Stomach (tissue), 9 donors: Measurements from ENCODE around the gene FAM151B. TPM values are rescaled to one million over a fixed set of nuclear protein-coding genes. Genes with fewer than 3 reads are reported as not detected.

Experiments
- DNase-seq, 2 donors: peaks; one replicate each; pipeline versions ENCODE4 v3.0.0 to v3.0.0-alpha.2; 2013 to 2019
- H3K27ac ChIP-seq, 5 donors: fragments of 200-600 bp in 4 of 5; sonication (generic) in 4 of 5; one replicate each; pipeline ENCODE4 v1.5.1; 2013 to 2019; ENCODE audit warnings: mild to moderate bottlenecking in 1 of 5, moderate library complexity in 1 of 5
- H3K27me3 ChIP-seq, 3 donors: fragments of 200-600 bp; sonication (generic); one replicate each; pipeline ENCODE4 v1.5.1; 2017 to 2019; ENCODE audit warnings: mixed run types in 1 of 3
- H3K36me3 ChIP-seq, 4 donors: fragments of 200-600 bp; sonication (generic); 1 replicate in 3 of 4; 2 replicates in 1 of 4; pipeline ENCODE4 v1.5.1; 2016 to 2019
- H3K4me1 ChIP-seq, 4 donors: fragments of 200-600 bp; sonication (generic); one replicate each; pipeline ENCODE4 v1.5.1; 2016 to 2019
- H3K4me3 ChIP-seq, 4 donors: fragments of 200-600 bp; sonication (generic) in 3 of 4; one replicate each; pipeline ENCODE4 v1.5.1; 2016 to 2019; ENCODE audit warnings: mild to moderate bottlenecking in 1 of 4
- H3K9me3 ChIP-seq, 4 donors: fragments of 200-600 bp; sonication (generic); one replicate each; pipeline ENCODE4 v1.5.1; 2016 to 2019
- CTCF ChIP-seq, 7 experiments: fragments of 450-650 bp in 4 of 7; fragments of 200-600 bp in 3 of 7; sonication (generic) in 3 of 7; IDR thresholded peaks; one replicate each; pipeline ENCODE4 v1.5.1; 2016 to 2019; ENCODE audit warnings: antibody characterized with exemption in 7 of 7, control low read depth in 2 of 7, mild to moderate bottlenecking in 1 of 7
- EP300 ChIP-seq: sonication (generic); formaldehyde crosslinking; IDR thresholded peaks from one replicate; pipeline ENCODE4 v1.6.1; 2017; ENCODE audit warnings: antibody characterized with exemption
- POLR2A ChIP-seq, 4 donors: fragments of 450-650 bp; IDR thresholded peaks; one replicate each; pipeline ENCODE4 v1.6.1; 2016; ENCODE audit warnings: antibody characterized with exemption in 4 of 4, control low read depth in 2 of 4, mild to moderate bottlenecking in 1 of 4, moderate library complexity in 1 of 4
- POLR2AphosphoS5 ChIP-seq, 3 donors: sonication (generic); formaldehyde crosslinking; IDR thresholded peaks; one replicate each; pipeline ENCODE4 v1.6.1; 2016; ENCODE audit warnings: antibody characterized with exemption in 3 of 3
- WGBS, 5 donors: extraction: QIAGEN DNeasy Blood & Tissue Kit in 3 of 5; methylation state at CpG; one replicate each; pipeline versions ENCODE4 v1.1.5 to v1.1.7; 2013 to 2018; 5-methylcytosine and 5-hydroxymethylcytosine counted together
- intact Hi-C: fragments of 100-400 bp; cut with DNase I; formaldehyde crosslinking; loops from one replicate; pipeline ENCODE4 v1.15.1; 2023; ENCODE audit warnings: low total_unique reads
- polyA plus RNA-seq, 3 donors: library from polyadenylated mRNA; stranded (reverse); fragments of 200-250 nt; gene quantifications; one replicate each; pipeline ENCODE4 v1.2.3, GENCODE V29; 2013
- total RNA-seq, 5 donors: library from RNA; depleted of rRNA; stranded (reverse); fragments of >200 nt; gene quantifications; one replicate each; pipeline versions ENCODE4 v1.1.0 to v1.2.3, GENCODE V29; 2014 to 2016
- donor health status: healthy with polysubstance abuse.
- donor health status: Bipolar disorder and iron deficiency.
- donor health status: healthy.

FAM151B gene
- total and polyA plus RNA-seq, 8 donors, result 0.56 to 14.7 (median 3.4) TPM; not detected in 2

GRCh38 chr5:80555099-80555498 is 67.2 kb downstream of the FAM151B start:
- TF ChIP-seq POLR2AphosphoS5 (IDR thresholded peaks at IDR 0.05) (no peak), POLR2A (IDR thresholded peaks at IDR 0.05) (no peak), EP300 (no peak)
- Histone ChIP-seq H3K4me1 (no peaks in the 10 kb centered on the region), H3K4me3 (no peak overlapping the region), H3K27ac (no peak overlapping the region), H3K9me3 (no peaks in the 10 kb centered on the region), H3K36me3 (no peaks in the 10 kb centered on the region), H3K27me3 (peaks cover 0 to 18% (median 9%) of the 10 kb centered on the region in 3 donors)
- DNase-seq, result no peak
- WGBS, 5 donors, result 73 to 80% (median 78%) methylated on average over 4 of the region's 4 CpGs
- intact Hi-C loops, result no loop called here

- no peak for TF ChIP-seq EP300
- TF ChIP-seq POLR2AphosphoS5 (IDR thresholded peaks at IDR 0.05), result no peak
- TF ChIP-seq CTCF (IDR thresholded peaks at IDR 0.05), result no peak
- intact Hi-C loops, result no loop called here
- Histone ChIP-seq H3K27me3 (peaks cover 0 to 27% (median 9%) of the 10 kb centered on the region in 3 donors), H3K4me1 (no peaks in the 10 kb centered on the region), H3K36me3 (no peaks in the 10 kb centered on the region), H3K4me3 (no peak overlapping the region), H3K27ac (no peak overlapping the region), H3K9me3 (no peaks in the 10 kb centered on the region)
- 89 to 98% (median 91%) methylated on average over 4 of the region's 4 CpGs for WGBS, 5 donors
- no peak for DNase-seq
These were observed 71.3 kb downstream of the FAM151B start for GRCh38 chr5:80559244-80559643.

- Histone ChIP-seq H3K27me3 (peaks cover 10 to 53% (median 22%) of the 10 kb centered on the region in 3 donors), H3K9me3 (no peaks in the 10 kb centered on the region), H3K36me3 (no peaks in the 10 kb centered on the region), H3K4me1 (peaks cover 12 to 15% (median 14%) of the 10 kb centered on the region in 4 donors), H3K27ac (no peak overlapping the region), H3K4me3 (no peak overlapping the region)
- TF ChIP-seq POLR2A (IDR thresholded peaks at IDR 0.05) (no peak), EP300 (no peak)
- WGBS, 5 donors, result 82 to 86% (median 84%) methylated on average over 5 of the region's 5 CpGs
- no peak for DNase-seq
- intact Hi-C loops, result no loop called here
These were observed 77.4 kb downstream of the FAM151B start for GRCh38 chr5:80565330-80565729.

GRCh38 chr5:80566711-80567259 is 78.9 kb downstream of the FAM151B start:
- Histone ChIP-seq H3K9me3 (no peaks in the 10 kb centered on the region), H3K27ac (no peak overlapping the region), H3K36me3 (no peaks in the 10 kb centered on the region), H3K4me3 (no peak overlapping the region), H3K27me3 (peaks cover 10 to 63% (median 36%) of the 10 kb centered on the region in 3 donors), H3K4me1 (peaks cover 14 to 19% (median 16%) of the 10 kb centered on the region in 4 donors)
- intact Hi-C loops, result no loop called here
- no peak for TF ChIP-seq POLR2A (IDR thresholded peaks at IDR 0.05)
- TF ChIP-seq CTCF (IDR thresholded peaks at IDR 0.05), result no peak
- no peak for TF ChIP-seq EP300
- no peak for TF ChIP-seq POLR2AphosphoS5 (IDR thresholded peaks at IDR 0.05)
- DNase-seq, result no peak
- WGBS, 5 donors, result 42 to 69% (median 55%) methylated on average over 5 of the region's 5 CpGs

GRCh38 chr5:80568251-80568650 is 80.4 kb downstream of the FAM151B start:
- WGBS, 5 donors, result 51 to 71% (median 59%) methylated on average over 6 of the region's 6 CpGs
- intact Hi-C loops, result no loop called here
- H3K4me3 ChIP-seq, result no peak overlapping the region
- TF ChIP-seq POLR2A (IDR thresholded peaks at IDR 0.05) (no peak), EP300 (no peak), POLR2AphosphoS5 (IDR thresholded peaks at IDR 0.05) (no peak), CTCF (IDR thresholded peaks at IDR 0.05) (no peak)
- no peaks in the 10 kb centered on the region for H3K36me3 ChIP-seq
- no peak overlapping the region for H3K27ac ChIP-seq
- peaks cover 14 to 19% (median 16%) of the 10 kb centered on the region in 4 donors for H3K4me1 ChIP-seq
- H3K27me3 ChIP-seq, result peaks cover 10 to 73% (median 39%) of the 10 kb centered on the region in 3 donors
- no peak for DNase-seq
- no peaks in the 10 kb centered on the region for H3K9me3 ChIP-seq
